Fibroblast of skin of abdomen (primary cell): Measurements from ENCODE around the gene TTLL3. TPM values are rescaled to one million over a fixed set of nuclear protein-coding genes. Genes with fewer than 3 reads are reported as not detected.
"Not testable (repeated sequence)": the region's sequence is repeated elsewhere in the genome, so short reads cannot be mapped to it uniquely, and the experiment has no call there.

ENCODE experiments used
- DNase-seq: peaks from one replicate; pipeline ENCODE4 v3.0.0-alpha.2; 2013
- polyA plus RNA-seq, 2 experiments: library from polyadenylated mRNA; unstranded; fragments of 120-200 nt; gene quantifications; one replicate each; pipeline ENCODE4 v1.2.1, GENCODE V29; 2013; ENCODE audit not compliant: insufficient read length in 2 of 2

TTLL3 gene, protein sequence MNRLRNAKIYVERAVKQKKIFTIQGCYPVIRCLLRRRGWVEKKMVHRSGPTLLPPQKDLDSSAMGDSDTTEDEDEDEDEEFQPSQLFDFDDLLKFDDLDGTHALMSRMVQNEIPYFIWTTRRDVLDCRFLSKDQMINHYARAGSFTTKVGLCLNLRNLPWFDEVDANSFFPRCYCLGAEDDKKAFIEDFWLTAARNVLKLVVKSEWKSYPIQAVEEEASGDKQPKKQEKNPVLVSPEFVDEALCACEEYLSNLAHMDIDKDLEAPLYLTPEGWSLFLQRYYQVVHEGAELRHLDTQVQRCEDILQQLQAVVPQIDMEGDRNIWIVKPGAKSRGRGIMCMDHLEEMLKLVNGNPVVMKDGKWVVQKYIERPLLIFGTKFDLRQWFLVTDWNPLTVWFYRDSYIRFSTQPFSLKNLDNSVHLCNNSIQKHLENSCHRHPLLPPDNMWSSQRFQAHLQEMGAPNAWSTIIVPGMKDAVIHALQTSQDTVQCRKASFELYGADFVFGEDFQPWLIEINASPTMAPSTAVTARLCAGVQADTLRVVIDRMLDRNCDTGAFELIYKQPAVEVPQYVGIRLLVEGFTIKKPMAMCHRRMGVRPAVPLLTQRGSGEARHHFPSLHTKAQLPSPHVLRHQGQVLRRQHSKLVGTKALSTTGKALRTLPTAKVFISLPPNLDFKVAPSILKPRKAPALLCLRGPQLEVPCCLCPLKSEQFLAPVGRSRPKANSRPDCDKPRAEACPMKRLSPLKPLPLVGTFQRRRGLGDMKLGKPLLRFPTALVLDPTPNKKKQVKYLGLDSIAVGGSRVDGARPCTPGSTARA
- polyA plus RNA-seq (2013, experiment 1 of 2; ENCODE audit: insufficient read length) = 18.2 TPM
- polyA plus RNA-seq (2013, experiment 2 of 2; ENCODE audit: insufficient read length) = 17.9 TPM

DNA sequence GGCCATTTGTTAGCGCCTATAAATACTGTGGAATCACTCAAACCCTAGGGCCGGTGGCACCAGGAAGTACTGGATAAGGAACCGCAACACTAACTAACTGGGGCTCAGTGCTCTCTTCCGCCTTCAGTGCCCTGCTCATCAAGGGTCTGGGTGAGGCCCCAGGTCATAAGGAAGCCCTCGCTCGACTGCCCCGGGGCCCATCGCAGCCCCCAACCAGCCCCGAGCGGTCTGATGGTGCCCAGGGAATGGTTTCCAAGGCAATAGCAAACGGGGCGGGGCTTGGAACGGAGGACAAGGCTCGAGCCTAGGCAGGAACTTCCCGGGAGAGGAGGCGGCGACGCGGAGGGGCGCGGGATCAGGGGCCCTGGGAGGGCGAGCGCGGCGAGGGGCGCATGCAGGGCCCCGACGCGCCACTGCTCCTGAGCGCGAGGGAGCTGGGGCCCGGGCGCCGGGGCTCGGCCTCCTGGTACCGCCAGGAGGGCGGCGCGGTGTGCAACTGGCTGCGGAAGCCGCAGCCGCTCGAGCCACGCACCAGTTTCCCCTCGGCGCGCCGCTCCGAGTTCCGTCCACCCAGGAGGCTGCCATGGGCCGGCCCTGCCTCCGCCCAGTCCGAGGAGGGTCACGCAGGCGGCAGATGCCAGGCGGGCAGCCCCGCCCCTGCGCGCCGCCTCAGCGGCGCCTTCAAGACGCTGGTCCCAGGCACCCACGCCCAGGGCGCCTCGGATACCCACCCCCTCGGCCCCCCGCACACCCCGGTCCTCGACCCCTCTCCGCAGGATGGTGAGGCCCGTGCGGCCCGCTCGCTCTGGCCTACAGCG, at the start of gene TTLL3:
TTLL3 (plus strand) TSS at position 648 of the 818 bp plus-strand sequence. CDS start 400 bp downstream, outside the sequence.
- DNase-seq = peak; percentile 64

DNA sequence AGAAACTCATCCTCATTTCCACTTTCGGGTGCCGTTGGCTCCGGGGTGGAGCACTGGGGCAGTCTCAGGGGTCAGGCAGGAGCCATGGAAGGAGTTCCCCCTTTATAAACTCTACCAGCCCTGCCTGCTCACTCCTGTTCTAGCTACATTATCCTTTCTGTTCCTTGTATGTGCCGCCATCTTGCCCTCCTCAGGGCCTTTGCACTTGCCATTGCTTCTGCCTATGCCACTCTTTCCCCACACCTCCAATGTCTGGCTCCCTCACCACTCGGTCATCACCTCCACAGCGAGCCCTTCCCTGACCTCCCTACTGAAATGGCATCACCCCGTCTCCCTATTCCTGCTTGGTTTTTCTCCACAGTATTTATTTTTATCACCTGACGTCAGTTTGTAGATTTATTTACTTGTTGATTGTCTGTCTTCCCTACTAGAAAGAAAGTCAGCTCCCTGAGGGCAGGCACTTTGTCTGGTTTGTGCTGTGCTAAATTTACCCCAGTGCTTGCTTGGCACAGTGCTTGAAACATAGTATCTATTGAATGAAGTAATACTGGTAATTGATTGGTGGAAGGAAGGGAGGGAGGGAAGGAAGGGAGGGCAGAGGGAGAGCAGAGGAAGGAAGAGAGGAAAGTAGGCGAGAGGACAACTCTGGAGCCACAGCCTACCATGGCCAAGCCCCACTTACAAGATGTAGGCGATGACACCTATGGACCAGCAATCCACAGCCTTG, 49.1 kb upstream of the TTLL3 start:
- DNase-seq = no peak

DNA sequence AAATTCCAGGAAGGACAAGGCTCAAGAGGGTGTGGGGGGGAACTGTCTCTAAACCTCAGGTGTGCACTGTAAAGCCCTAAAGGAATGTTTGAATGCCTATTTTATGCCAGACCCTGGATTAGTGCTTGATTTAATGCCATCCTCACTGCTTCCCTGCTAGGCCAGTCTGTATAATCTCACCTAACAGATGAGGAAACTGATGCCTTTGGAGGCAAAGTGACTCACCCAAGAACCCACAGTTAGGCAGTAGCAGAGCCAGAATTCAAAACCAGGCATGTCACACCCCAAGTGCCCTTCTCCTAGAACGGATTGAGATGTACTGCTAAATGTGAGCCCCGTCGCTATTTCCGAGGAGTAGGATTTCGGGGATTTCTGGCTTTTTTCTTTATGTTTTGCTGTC, 48.1 kb upstream of the TTLL3 start:
- no peak for DNase-seq

DNA sequence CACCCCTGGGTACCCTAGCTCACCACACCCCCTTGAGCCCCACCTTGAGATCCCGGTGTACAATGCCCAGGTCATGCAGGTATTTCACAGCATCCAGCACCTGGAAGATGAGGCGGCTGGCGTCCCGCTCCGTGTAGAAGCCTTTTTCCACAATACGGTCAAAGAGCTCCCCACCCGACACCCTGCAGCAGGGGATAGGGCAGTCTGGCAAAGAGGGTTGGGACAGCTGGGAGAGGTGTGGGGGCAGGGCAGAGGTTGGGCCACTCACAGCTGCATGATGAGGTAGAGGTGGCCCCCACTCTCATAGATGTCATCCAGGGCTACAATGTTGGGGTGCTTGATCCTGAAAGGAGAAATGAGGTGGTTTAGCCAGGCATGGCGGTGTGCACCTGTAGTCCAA, 47.2 kb upstream of the TTLL3 start:
- DNase-seq = no peak

DNA sequence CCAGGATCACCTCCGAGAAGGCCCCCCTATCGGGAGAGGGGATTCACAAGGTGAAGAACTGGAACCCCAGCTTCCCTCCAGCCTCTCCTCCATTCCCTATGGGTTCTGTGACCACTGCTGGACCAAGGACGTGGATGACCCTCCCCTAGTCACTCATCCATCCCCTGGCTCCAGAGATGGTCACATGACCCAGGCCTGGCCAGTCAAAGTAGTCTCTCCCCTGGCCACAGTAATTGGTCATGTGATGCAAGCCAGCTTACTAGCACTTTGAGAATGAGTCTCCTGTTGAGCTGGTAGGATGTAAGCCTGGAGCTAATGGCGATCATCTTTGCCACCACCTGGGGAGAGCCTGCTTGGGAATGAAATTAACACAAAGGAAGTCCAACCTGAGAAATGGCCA, 44.2 kb upstream of the TTLL3 start:
- no peak for DNase-seq

DNA sequence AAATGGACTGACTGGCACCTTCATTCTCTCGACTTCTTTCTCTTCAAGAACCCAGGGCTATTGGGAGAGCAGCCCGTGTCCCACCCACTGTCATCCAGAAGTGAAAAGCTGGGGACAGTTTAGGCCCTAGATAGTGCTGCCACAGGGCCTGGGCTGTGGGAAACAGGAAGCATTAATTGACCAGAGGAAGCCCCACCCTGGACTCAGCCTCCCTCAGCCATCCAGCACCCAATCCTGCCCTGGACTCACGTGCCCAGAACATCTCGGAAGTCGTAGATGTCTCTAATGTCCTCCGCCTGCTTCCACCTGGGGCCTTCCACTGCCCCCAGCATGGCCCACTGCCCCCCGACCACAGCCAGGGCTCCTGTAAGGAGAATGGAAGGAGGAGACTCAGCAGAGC, 42.6 kb upstream of the TTLL3 start:
- no peak for DNase-seq

DNA sequence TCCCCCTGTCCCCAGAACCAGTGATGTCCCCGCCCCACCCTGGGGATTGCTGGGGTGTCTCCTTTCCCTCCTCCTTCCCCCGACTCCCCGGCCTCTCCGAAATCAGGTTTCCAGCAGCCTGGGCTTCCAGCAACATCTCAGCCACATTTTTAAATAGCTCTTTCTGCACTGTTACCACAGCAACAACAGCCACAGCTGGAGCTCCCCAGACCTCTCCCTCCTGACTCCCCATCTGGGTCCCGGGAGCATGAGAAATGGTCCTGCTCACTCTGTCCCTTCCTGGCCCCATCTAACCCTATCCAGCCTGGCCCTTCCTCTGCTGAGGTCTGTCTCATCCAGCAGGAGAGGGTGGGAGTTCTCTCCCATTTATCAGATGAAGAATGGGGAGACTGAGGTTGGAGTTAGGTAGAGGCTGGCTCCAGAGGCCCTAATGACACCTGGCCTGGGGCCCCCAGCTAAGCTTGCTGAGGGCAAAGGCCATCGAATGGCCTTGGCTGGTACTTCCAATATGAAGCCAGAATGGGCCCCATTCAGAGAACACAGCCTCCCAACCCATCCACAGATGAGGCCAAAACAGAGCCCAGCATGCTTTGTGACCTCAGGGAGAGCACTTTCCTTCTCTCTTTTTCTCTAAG, 41.8 kb upstream of the TTLL3 start:
- DNase-seq = no peak

DNA sequence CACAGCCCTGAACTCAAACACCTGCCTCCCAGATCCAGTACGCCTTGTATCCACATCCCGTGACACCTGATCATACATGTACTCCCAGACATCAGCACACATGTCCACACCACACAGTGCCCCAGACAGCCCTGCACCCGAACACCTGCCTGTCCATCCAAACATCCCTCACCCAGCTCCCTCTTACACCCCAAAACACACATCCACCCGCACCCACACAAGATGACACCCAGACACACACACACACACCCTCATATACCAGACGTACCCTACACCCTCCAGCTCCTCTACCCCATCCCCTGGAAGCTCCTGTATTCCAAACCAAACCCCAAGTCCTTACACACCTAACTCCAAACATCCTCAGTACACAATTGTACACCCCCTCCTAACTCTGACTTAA, 41.0 kb upstream of the TTLL3 start:
- no peak for DNase-seq

DNA sequence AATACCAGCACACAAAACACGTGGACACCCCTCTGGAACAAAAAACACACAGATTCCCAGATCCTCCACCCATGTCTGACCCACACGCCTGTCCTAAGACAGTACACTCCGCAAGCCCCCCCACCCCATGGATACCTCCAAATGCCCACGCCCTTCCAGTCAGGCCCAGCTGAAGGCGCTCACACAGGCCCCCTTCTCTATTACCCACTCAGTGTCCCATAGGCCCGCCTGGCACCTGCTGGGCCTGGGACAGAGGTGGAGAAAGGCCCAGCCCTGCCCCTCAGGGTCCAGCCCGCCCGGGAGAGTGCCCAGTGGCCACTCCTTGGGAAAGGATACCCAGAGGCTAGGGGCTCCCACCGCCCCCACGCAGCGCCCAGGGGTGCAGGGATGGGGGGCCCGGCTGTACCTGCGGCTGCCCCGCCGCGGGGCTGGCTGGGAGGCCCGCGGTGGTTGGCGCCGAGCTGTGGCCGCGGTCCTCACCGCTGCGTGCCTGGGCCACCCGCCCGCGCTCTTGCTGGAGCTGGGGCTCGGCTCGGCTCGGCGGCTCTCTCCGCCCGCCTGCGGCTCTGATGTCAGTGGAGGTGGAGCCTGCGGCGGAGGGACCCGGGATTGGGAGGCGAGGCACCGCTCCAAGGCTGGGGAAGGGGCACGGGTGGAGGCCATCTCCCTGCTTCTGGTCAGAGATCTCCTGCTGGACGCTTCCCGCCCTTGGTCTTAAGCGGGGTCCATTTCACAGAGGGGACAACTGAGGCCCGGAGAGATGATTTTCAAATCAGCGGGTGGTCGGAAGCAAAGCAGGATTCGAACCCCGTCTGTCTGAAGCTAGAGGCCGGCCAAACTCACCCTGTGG, 40.4 kb upstream of the TTLL3 start, which contains the start of gene CAMK1:
CAMK1 (minus strand) TSS at position 522 of the 850 bp plus-strand sequence. CDS start 2,198 bp downstream, outside the sequence.
- DNase-seq = peak; percentile 73

DNA sequence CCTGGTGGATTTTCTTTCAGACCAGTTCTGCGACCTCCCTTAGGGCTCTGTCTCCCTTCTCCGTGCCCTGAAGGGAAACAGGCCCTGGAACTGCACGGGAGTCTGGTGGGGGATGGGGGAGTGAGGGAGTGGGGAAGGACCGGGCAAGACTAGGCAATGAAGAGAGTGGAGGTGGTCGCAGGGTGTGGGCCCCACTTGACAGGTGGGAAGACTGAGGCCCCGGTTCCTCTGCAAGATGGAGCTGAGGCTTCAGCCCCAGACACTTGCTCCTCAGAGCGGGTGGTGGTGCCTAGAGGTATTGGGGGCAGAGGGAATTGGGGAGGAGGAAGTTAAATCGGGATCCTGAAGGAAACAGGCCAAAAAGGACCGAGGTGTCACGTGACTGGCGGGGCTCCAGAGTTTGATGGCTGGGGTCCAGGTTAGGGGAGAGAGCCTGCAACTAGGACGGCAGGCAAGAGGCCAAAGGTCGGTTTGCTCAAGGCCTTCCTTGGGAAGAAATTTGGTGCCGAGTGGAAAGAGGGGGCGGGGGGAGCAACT, 39.7 kb upstream of the TTLL3 start:
- no peak for DNase-seq

DNA sequence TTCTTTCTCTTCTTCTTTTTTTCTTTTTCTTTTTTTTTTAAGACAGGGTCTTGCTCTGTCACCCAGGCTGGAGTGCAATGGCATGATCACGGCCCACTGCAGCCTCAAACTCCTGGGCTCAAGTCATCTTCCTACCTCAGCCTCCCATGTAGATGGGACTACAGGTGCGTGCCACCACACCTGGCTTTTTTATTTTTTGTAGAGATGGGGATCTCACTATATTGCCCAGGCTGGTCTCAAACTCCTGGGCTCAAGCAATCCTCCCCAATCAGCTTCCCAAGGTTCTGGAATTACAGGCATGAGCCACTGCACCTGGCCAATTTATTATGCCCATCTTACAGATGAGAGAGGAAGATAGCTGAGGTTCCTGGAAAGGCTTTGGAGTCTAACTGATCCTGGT, 39.1 kb upstream of the TTLL3 start:
- DNase-seq = not testable (repeated sequence)

DNA sequence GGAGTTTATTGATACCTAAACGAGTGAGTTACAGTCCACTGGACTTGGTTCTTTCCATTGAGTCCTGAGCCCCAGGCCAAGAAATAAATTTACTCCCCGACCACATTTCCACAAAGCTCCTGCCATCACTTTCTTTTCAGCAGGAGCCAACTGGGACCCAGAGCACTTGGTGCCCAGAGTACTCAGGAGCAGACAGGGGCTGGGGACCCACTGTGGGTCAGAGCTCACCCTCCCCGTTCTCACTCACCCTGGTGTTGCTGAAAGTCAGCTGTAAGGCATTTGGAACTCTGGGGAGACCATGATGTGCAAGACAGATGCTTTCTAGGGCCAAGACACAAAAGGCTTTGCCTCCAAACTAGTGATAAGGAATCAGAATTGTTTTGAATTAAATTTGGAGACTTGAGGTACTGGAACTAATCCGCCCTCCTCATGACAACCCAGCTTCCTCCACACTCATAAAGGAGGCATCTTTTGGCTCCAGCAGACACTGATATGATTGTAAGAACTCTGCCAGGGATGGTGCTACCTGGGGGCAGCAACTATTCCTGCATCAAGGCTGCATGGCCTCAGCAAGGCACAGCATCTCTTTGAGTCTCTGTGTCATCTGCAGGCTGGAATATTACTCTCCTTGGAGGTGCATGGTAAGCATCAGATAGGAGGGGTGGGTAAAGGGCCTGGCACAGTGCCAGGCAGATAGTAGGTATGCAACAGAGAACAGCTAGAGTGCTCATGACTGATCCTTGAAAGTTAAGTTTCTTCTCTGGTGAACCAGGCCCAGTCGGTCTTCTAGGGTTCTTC, 33.0 kb upstream of the TTLL3 start:
- no peak for DNase-seq

DNA sequence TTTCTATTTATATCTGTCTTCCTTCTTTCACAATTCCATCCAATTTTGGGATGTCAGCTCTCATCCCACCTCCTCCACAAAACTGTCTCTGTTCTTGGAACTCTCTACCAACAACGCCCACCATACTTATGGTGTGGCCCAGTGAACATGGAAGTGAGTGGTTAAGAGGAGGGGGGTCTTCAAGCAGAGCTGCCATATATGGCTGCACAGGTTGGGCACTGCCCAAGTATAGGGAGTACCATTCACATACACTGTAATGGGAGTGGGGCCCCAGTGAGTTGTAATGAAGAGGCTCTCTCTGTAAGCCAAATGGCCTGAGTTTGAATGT, 32.4 kb upstream of the TTLL3 start:
- DNase-seq = no peak

DNA sequence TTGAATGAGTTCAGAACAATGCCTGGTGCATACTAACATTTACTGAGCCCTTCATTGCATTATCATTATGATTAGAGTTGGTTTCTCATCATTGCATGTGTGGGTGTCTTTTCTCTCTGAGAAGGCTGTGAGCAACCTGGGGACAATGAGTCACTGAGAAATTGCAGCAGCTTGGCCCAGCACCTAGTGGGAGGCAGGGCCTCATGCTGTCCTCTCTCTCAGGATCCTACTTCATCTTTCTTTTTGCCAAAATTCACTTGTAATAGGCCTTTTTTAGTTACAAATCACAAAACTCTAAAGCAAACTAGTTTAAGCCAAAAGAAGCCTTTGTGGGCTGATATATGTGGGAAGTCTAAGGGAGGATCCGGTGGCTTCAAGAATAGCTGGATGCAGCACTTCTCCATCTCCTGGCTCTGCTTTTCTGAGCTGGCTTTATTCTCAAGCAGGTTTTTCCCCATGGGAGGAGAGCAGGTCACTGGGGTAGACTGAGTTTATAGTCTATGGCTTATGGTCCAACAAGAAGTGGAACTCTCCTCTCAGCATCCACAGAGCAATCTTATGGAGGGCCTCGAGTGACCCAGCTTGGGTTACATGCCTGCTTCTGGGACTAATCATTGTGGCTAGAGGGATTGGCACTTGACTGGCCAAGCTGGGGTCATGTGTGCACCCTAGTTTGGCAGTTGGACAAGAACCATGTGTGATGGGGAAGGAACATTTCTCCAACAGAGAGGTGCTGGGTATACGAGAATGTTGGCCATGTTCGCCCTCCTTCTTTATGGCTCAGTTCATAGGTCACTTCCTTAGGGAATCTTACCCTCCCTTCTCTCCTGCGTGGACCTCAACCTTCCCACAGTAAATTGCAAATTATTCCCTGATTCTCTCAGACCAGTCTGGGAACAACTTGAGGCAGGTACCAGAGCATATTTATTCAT, 31.7 kb upstream of the TTLL3 start:
- peak; percentile 66 for DNase-seq

DNA sequence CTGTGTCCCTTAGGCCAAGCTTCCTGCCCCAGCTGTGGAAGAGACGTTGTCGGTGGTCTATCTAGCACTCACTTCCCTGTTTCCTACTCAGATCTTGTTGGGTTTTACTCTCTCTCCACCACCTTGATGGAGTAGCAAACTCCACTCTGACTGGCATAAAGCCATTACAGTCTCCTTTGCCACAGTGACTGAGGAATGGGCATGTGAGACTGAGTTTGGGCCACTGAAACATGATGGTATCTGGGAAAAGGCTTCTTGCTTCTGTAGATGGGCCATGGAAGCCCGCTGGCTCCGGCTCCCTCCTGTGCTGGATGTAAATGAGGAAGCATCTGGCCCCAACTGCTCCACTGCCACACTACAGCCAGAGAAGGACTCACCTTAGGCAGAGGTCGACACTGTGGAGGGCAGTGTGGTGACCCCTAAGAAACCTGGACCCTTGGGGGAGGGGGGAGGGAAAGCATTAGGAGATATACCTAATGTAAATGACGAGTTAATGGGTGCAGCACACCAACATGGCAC, 30.9 kb upstream of the TTLL3 start:
- DNase-seq = no peak

DNA sequence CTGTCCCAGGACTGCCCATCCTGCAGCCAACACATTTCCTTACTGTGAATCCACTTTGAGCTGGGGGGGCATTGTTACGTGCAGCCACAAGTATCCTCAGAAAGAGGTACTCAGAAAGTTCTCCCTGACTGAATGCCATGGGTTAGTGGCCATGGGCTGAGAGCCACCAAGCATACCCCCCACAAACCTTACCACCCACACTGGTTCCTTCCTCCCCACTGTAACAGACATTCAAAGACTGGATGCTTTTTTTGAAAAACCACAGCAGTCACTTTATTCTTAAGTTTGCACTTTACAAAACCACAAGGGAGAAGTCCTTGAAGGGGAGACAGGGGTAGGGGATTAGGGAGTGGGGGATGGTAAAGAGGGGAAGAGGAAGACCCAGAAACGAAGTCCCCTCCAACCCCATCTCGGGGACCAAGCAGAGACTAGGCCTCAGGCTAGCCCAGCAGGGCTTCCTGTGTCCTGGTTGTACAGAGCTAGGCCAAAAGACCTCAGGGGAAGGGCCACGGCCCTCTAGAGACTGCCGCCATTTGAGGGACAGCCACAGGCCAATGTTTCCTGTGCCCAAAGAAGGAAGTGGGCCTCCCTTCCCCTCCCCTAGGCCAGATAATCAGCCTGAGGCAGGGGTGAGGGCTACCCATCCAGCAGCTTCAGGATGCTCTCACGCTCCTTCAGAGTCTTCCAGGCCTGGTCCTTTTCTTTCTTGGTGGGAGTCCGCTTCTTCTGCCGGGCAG, 30.2 kb upstream of the TTLL3 start:
- no peak for DNase-seq

DNA sequence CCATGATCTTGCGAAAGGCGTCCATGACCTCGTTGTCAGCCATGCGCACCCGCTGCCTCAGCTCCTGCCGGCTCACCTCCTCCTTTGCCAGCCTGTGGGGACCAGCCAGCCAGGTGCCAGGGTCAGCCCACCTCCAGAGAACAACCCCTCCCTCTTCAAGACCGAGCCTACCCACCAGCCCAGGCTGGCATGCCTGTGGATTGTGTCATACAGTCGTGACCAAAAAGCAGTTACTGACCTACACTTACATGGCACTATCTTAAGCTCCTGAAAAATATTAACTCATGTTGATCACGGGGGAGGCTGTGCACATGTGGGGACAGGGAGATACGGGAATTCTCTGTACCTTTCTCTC, 29.6 kb upstream of the TTLL3 start:
- DNase-seq = no peak
